ENCODE measurements around the gene INSR. TPM values are rescaled to one million over a fixed set of nuclear protein-coding genes. Genes with fewer than 3 reads are reported as not detected.

INSR gene
- total RNA-seq, 2 experiments from 2014 or later: 0.87 to 1.0 TPM

GRCh38 chr19:7307590-7308218, 13.5 kb upstream of the INSR start:
- ChIA-PET CTCF (interaction anchor here (1.0 kb wide), 1 partner anchor 19 kb away, joined by 4 read pairs; no protein-coding TSS in a partner anchor), POLR2A (no interaction called here)
- H3K9me3 Mint-ChIP-seq: no peaks in the 10 kb centered on the region
- no peaks in the 10 kb centered on the region for H3K4me1 Mint-ChIP-seq (ENCODE audit: low read depth)
- DNase-seq (no peak), ATAC-seq (no peak)
- H3K4me3 Mint-ChIP-seq: no peak overlapping the region
- TF ChIP-seq, protein P1, sequence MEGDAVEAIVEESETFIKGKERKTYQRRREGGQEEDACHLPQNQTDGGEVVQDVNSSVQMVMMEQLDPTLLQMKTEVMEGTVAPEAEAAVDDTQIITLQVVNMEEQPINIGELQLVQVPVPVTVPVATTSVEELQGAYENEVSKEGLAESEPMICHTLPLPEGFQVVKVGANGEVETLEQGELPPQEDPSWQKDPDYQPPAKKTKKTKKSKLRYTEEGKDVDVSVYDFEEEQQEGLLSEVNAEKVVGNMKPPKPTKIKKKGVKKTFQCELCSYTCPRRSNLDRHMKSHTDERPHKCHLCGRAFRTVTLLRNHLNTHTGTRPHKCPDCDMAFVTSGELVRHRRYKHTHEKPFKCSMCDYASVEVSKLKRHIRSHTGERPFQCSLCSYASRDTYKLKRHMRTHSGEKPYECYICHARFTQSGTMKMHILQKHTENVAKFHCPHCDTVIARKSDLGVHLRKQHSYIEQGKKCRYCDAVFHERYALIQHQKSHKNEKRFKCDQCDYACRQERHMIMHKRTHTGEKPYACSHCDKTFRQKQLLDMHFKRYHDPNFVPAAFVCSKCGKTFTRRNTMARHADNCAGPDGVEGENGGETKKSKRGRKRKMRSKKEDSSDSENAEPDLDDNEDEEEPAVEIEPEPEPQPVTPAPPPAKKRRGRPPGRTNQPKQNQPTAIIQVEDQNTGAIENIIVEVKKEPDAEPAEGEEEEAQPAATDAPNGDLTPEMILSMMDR (IDR thresholded peaks at IDR 0.05): no peak
- intact Hi-C loops (cut with micrococcal nuclease): no loop called here
- H3K27ac Mint-ChIP-seq: no peak overlapping the region
- H3K36me3 Mint-ChIP-seq (ENCODE audit: low read depth): no peaks in the 10 kb centered on the region
- no peaks in the 10 kb centered on the region for H3K27me3 Mint-ChIP-seq

- ATAC-seq (no peak), DNase-seq (no peak)
- H3K4me1 Mint-ChIP-seq (ENCODE audit: low read depth): no peaks in the 10 kb centered on the region
- TF ChIP-seq, protein P1 (IDR thresholded peaks at IDR 0.05): no peak
- no peak overlapping the region for H3K27ac Mint-ChIP-seq
- ChIA-PET CTCF (no interaction called here), POLR2A (no interaction called here)
- no peaks in the 10 kb centered on the region for H3K27me3 Mint-ChIP-seq
- intact Hi-C loops (cut with micrococcal nuclease): no loop called here
- H3K36me3 Mint-ChIP-seq (ENCODE audit: low read depth): no peaks in the 10 kb centered on the region
- H3K4me3 Mint-ChIP-seq: no peak overlapping the region
- no peaks in the 10 kb centered on the region for H3K9me3 Mint-ChIP-seq
These were observed 10.0 kb upstream of the INSR start for GRCh38 chr19:7304200-7304599.

GRCh38 chr19:7303470-7303869, 9.3 kb upstream of the INSR start:
- ATAC-seq (no peak), DNase-seq (no peak)
- Mint-ChIP-seq H3K4me3 (no peak overlapping the region), H3K4me1 (ENCODE audit: low read depth) (no peaks in the 10 kb centered on the region), H3K27ac (no peak overlapping the region), H3K9me3 (no peaks in the 10 kb centered on the region), H3K36me3 (ENCODE audit: low read depth) (no peaks in the 10 kb centered on the region), H3K27me3 (peaks cover under 1% of the 10 kb centered on the region)
- ChIA-PET POLR2A (no interaction called here), CTCF (no interaction called here)
- intact Hi-C loops (cut with micrococcal nuclease): no loop called here
- TF ChIP-seq, protein P1 (IDR thresholded peaks at IDR 0.05): no peak

DNA sequence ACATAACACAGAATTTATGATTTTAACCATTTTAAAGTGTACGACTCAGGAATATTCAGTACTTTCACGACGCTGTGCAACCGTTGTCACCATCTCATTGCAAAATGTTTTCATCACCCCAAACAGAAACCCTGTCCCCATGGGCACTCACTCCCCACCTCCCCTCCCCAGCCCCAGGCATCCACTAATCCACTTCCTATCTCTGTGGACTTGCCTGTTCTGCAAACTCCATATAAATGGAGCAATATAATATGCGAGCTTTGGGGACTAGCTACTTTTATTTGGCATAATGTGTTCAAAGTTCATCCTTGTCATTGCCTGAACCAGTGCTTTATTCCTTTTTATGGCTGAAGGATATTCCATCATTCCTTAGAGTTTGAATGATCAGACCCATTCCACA, 7.3 kb upstream of the INSR start:
- CTCF ChIA-PET: interaction anchor here (1.8 kb wide), 1 partner anchor 25 kb away, joined by 6 read pairs; no protein-coding TSS in a partner anchor
- Mint-ChIP-seq H3K27me3 (peaks cover 11% of the 10 kb centered on the region), H3K36me3 (ENCODE audit: low read depth) (no peaks in the 10 kb centered on the region), H3K4me1 (ENCODE audit: low read depth) (no peaks in the 10 kb centered on the region), H3K9me3 (no peaks in the 10 kb centered on the region), H3K4me3 (no peak overlapping the region), H3K27ac (no peak overlapping the region)
- intact Hi-C loops (cut with micrococcal nuclease): no loop called here
- DNase-seq (no peak), ATAC-seq (no peak)
- POLR2A ChIA-PET: no interaction called here
- TF ChIP-seq, protein P1 (IDR thresholded peaks at IDR 0.05): no peak

- CTCF ChIA-PET: no interaction called here
- H3K4me3 Mint-ChIP-seq: no peak overlapping the region
- no peaks in the 10 kb centered on the region for H3K9me3 Mint-ChIP-seq
- intact Hi-C loops (cut with micrococcal nuclease): no loop called here
- H3K27ac Mint-ChIP-seq: no peak overlapping the region
- DNase-seq (no peak), ATAC-seq (no peak)
- TF ChIP-seq, protein P1 (IDR thresholded peaks at IDR 0.05): no peak
- POLR2A ChIA-PET: interaction anchor here (0.7 kb wide), 1 partner anchor 39 kb away, joined by 3 read pairs; no protein-coding TSS in a partner anchor
- H3K4me1 Mint-ChIP-seq (ENCODE audit: low read depth): peaks cover 5% of the 10 kb centered on the region
- peaks cover 34% of the 10 kb centered on the region for H3K27me3 Mint-ChIP-seq
- H3K36me3 Mint-ChIP-seq (ENCODE audit: low read depth): no peaks in the 10 kb centered on the region
These were observed 3.5 kb upstream of the INSR start for GRCh38 chr19:7297742-7298141.

Data from activated CD8-positive, alpha-beta T cell treated with anti-CD3 and anti-CD28 coated beads for 36 hours (primary cell).